GM18861 (cell line): Measurements from ENCODE around the gene NEUROD1.
A peak's percentile ranks its signal among the peaks of the same experiment; 100 is the strongest.

ENCODE experiments used
- ATAC-seq: cut with Tn5 transposase; IDR thresholded peaks from one replicate; pipeline ENCODE4 v1.9.1; 2021; ENCODE audit not compliant: unreplicated experiment

Gene NEUROD1

DNA sequence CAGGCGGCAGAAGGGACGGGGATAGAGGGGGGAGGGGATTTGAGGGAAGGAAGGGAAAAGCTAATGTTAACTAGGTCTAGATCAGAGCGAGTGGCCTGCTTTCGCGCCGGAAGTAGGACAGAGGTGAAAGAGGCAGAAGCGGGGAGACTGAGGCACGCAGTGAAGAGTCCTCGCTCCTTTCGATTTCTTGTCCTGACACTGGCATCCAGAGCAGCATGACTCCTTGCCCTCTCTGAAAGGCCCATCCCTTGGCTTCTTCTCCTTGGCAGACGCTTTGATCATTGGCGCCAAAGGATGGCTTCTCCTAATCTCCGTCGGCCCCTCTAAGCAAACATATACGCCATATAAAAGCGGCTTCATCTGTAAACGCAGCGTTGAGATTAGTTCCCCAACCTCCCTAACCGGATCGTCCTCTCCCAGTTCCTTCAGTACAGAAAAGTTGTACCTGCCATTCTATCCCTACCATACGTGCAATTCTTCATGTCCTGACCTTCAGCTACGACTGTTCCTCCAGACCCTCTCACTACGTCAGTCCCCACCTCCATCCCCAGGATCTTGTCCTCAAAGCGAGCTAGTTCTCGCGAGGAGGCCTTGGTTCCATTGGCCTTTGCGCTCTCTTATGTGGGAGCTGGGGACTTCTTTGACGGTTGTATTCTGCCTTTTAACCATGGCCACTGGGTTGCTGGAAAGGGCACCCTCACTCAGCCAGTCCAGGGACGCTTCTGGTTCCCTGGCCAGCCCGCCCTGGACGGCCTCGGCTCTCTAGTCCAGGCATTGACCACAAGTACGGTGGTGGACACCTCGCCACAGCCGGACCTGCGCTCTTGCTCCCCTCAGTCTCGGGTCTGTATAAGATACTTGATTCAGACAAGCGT, 857 bp upstream of the NEUROD1 start:
- no peak for ATAC-seq

- ATAC-seq, result no peak
Measured at GRCh38 chr2:181679544-181679979, 755 bp downstream of the NEUROD1 start.

DNA sequence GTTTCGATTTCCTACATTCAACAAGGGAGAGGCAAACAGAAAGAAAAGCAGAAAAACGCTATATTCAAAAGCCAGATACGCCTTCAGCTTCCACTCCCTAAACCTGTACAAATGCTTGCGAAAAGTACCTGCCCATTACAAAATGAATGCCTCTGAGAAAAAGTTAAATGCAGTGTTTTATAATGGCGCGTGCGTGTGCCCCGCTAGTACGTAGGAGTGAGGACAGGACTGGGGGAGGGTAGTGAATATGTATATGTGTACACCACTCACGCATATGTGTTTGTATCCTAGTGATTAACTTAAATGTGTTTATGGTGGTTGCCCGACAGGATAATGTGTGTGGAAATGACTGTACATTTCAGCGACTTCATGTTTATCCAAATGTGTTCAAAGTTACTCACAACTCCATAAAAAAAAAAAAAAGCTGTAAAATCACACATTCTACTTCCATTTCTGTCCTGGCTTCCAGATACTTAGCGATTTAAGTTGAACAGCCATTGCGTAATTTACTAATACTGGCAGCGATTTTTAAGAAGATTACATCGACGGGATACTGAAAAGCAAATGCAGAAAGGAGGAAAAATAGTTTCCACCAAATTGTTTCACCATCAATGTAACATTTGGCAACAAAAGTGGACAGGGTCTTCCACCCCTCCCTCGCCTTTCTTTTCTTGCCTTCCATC, 1.3 kb downstream of the NEUROD1 start:
- ATAC-seq, result no peak

DNA sequence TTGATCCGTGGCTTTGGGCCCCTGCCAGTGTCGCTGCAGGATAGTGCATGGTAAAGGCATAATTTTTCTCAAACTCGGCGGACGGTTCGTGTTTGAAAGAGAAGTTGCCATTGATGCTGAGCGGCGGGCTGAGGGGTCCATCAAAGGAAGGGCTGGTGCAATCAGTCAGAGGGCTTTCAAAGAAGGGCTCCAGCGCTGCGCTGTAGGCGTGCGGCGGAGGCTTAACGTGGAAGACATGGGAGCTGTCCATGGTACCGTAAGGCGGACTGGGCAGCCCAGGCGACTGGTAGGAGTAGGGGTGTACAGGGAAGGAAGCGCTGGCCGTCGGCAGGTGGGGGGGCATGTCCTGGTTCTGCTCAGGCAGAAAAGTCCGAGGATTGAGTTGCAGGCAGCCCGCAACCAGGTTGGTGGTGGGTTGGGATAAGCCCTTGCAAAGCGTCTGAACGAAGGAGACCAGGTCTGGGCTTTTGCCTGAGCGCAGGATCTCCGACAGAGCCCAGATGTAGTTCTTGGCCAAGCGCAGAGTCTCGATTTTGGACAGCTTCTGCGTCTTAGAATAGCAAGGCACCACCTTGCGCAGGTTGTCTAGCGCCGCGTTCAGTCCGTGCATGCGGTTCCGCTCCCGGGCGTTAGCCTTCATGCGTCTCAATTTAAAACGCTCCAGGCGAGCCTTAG, 2.3 kb downstream of the NEUROD1 start:
- no peak for ATAC-seq

- no peak for ATAC-seq
Measured at GRCh38 chr2:181675254-181675653, 5.1 kb downstream of the NEUROD1 start.

DNA sequence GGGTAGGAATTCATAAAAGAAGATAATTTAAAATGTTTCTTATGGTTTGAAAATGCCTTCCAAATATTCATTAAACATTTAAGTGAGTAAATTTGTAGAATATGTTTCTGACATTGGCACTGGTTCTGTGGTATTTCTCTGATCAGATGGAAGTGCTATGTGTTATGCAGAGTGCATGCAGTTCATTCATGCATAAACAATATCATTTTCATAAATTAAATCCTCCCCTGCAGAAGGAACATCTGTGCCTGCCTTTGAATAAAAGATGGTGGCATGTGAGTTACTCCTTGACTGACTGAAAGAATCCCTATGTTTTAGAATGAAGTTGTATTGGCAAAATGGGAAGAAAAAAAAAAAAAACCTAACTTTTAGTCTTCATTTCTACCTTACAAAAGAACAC, 5.9 kb downstream of the NEUROD1 start:
- ATAC-seq, result no peak

- no peak for ATAC-seq
Measured at GRCh38 chr2:181673173-181673572, 7.1 kb downstream of the NEUROD1 start.

GRCh38 chr2:181672255-181673008, 7.9 kb downstream of the NEUROD1 start:
- ATAC-seq, result peak; percentile 69

DNA sequence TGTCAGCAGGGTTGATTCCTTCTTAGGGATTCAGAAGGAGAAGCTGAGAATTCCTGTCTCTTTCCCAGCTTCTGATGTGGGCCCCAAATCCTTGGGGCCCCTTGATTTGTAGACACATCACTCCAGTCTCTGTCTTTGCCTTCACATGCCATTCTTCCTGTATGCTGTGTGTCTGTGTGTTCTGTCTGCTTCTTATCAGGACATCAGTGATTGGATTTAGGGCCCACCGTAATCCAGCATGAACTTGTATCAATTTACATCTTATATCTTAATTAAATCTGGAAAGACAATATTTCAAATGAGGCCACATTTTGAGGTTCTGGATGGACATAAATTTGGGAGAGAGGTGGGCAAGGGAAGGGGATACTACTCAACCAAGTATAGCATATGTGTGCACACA, 9.7 kb downstream of the NEUROD1 start:
- ATAC-seq, result no peak

DNA sequence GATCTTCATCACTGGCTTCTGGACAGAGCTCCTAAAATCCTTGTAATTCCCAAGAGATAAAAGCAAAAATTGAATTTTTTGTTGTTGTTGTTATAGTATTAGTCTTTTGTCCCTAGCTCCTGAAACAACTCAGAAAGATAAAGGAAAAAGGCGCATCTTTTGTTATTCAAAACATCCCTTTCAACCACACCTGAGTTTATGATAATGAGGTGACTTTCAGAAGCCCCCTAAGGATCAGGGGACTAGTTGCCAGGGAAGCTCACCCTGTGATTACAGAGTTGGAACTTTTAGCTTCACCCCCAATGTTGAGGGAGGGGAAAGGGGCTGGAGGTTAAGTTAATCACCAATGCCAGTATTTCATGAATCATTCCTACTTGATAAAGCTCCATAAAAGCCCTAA, 13.1 kb downstream of the NEUROD1 start:
- no peak for ATAC-seq

DNA sequence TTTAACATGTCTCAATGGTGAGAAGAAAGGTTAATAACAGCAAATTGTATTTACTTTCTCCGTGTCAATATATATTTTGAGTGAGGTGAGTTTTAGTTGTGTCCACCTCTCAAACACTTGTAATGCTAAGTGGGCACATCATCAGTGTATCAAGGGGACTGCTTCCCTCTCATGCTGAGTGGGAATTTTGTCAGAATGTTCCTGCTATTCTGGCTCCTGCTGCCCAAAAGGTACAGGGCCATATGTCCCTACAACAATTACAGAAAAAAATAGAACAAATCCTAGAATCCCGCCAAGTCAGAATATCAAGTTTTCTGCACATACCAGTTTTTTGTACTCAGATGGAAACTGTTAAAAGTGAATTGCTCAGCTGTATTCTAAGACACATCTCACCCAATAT, 18.0 kb downstream of the NEUROD1 start:
- no peak for ATAC-seq

GRCh38 chr2:181660181-181660580, 20.1 kb downstream of the NEUROD1 start:
- ATAC-seq, result no peak

DNA sequence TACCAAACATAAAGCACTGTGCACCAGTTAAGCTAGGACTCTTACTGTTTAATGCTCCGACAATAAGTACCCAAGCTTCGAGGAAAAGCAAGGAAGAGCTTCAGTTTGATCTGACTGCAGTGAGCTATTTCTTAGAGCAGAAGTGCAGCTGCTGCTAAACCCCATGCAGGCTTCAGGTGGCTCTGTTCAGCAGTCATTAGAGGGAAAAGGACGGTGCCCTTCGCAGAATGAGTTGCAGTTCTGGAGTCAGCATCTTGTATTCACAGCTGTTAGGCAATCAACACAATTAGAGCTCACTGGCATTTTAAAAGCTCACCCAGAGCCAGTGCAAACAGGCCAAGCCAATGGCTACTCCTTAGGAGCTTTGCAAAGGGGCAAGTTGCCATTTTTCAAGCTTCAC, 21.9 kb downstream of the NEUROD1 start:
- ATAC-seq, result no peak

GRCh38 chr2:181657379-181657778, 22.9 kb downstream of the NEUROD1 start:
- ATAC-seq, result no peak

DNA sequence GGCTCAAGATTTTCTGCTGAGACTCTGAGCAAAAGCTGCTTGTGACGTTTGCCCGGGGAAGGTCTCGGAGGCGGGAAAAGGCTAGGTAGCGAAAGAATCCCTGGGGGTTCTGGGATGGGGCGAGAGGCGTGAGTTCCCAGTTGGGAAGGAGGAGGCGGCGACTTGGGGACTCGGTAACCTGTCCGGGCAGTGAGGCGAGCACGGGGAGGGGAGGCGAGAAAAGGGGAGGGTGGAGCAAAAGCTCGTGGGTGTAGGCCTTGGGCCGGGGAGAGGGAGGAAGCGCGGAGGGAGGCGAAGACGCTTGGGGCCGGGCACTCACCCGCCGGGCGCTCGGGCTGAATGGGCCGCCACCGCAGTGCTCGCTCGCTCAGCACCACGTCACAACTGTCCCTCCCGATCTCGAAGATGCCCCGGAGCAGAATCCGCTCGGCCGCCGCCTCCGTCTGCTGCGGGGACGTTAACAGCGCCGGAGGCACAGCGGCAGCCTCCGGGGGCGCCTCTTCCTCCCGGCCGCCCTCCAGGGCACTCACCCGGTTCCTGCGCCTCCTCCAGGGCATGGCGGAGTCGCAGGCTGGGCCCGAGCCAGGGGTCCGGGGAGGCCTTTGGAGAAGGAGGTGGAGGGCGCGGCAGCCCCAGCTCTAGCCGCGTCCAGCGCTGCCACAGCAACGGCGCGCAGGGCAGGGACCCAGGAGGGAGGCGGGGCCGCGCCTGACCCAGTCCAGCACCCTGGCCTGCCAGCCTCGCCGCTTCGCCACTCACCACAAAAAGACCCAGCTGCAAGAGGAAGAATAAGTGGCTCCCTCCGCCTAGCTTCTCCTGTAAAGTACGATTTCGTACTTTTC, 23.6 kb downstream of the NEUROD1 start, which contains the start of gene CERKL:
Gene CERKL, minus strand, starts transcription at position 656 of the 842 bp plus-strand sequence. Its CDS starts 99 bp downstream, at position 557.
- ATAC-seq, result peak; percentile 78

- no peak for ATAC-seq
Measured at GRCh38 chr2:181655519-181655918, 24.8 kb downstream of the NEUROD1 start.

GRCh38 chr2:181649436-181649979, 30.8 kb downstream of the NEUROD1 start:
- no peak for ATAC-seq

GRCh38 chr2:181648478-181649155, 31.7 kb downstream of the NEUROD1 start:
- ATAC-seq, result no peak

DNA sequence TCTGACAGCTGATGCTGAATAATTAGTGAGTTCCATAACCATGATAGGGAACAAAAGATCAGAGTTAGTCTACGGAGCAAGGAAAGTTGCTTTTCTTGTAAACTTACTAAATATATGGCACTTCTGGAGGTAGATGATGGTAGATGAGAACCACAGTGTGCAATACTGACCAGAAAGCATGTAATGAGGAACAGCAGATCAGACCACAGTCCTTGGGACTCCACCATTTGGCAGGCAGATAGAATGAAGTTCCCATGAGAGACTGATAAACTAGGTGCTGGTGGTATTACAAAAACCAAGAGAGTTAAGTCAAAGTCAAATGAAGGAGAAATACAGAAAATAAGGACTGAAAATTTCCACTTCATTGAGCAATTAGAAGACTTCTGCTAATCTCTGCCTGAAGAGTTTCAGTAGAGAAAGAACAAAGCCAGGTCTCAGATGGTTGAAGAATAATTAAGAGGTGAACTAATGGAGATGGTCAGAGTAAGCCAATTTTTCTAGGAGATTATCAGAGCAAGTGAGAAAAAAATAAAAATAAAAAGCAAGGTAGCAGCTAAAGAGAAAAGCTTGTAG, 33.8 kb downstream of the NEUROD1 start:
- ATAC-seq, result peak; percentile 68
